Fibroblast of lung (primary cell): ENCODE measurements around the gene ACP2. TPM values are rescaled to one million over a fixed set of nuclear protein-coding genes. Genes with fewer than 3 reads are reported as not detected.

Experiments
- DNase-seq, 2 donors: peaks; one replicate each; pipeline versions ENCODE4 v3.0.0 to v3.0.0-alpha.2; 2010; ENCODE audit warnings: low read depth in 2 of 2
- H2AFZ ChIP-seq: 2 replicates; pipeline ENCODE4 v1.5.1; 2012; ENCODE audit warnings: low read length, control low read depth, inconsistent platforms
- H3K27ac ChIP-seq: 2 replicates; pipeline ENCODE4 v1.5.1; 2011; ENCODE audit warnings: low read length, control low read depth; ENCODE audit not compliant: insufficient read depth
- H3K27me3 ChIP-seq: 2 replicates; pipeline ENCODE4 v1.5.1; 2011; ENCODE audit warnings: mild to moderate bottlenecking, low read length; ENCODE audit not compliant: control insufficient read depth, insufficient read depth
- H3K36me3 ChIP-seq: 2 replicates; pipeline ENCODE4 v1.5.1; 2011; ENCODE audit warnings: low read length; ENCODE audit not compliant: control insufficient read depth, insufficient read depth
- H3K4me1 ChIP-seq: 2 replicates; pipeline ENCODE4 v1.5.1; 2011; ENCODE audit warnings: low read length; ENCODE audit not compliant: control insufficient read depth, insufficient read depth; ENCODE audit errors: extremely low read depth
- H3K4me2 ChIP-seq: 2 replicates; pipeline ENCODE4 v1.5.1; 2011; ENCODE audit warnings: low read length, control low read depth; ENCODE audit not compliant: insufficient read depth; ENCODE audit errors: extremely low read depth
- H3K4me3 ChIP-seq, 4 experiments: fragments of 200-600 bp in 1 of 4; sonication (generic) in 1 of 4; replicated peaks in 1 of 4; 2 replicates each; pipeline ENCODE4 v1.5.1; 2011 to 2016; ENCODE audit warnings: low read length in 4 of 4, low read depth in 3 of 4, mild to moderate bottlenecking in 3 of 4, control low read depth in 2 of 4, inconsistent platforms in 1 of 4, mixed read lengths in 1 of 4; ENCODE audit not compliant: insufficient read depth in 1 of 4; ENCODE audit errors: control extremely low read depth in 1 of 4
- H3K79me2 ChIP-seq: 2 replicates; pipeline ENCODE4 v1.5.1; 2012; ENCODE audit warnings: mild to moderate bottlenecking, low read length, inconsistent platforms; ENCODE audit not compliant: control insufficient read depth, insufficient read depth
- H3K9ac ChIP-seq: 2 replicates; pipeline ENCODE4 v1.5.1; 2011; ENCODE audit warnings: mild to moderate bottlenecking, low read length, control low read depth; ENCODE audit not compliant: insufficient read depth
- H3K9me3 ChIP-seq: 2 replicates; pipeline ENCODE4 v1.5.1; 2012; ENCODE audit warnings: low read depth, low read length; ENCODE audit not compliant: control insufficient read depth, insufficient read depth
- H4K20me1 ChIP-seq: 2 replicates; pipeline ENCODE4 v1.5.1; 2011; ENCODE audit warnings: low read length; ENCODE audit not compliant: control insufficient read depth, insufficient read depth; ENCODE audit errors: extremely low read depth
- EZH2 ChIP-seq: IDR thresholded peaks from 2 replicates; pipeline ENCODE4 v1.5.1; 2012; ENCODE audit warnings: low read length, control low read depth, mild to moderate bottlenecking; ENCODE audit errors: missing control alignments
- polyA plus RNA-seq, 2 donors: library from polyadenylated mRNA; depleted of rRNA in 1 of 2; stranded (reverse) in 1 of 2; unstranded in 1 of 2; fragments of >200 nt; gene quantifications; 2 replicates each; pipeline ENCODE4 v1.2.1, GENCODE V29; 2011 to 2012; ENCODE audit warnings: missing spikeins in 1 of 2
- total RNA-seq: library from RNA; depleted of rRNA; stranded (reverse); fragments of >200 nt; gene quantifications from 2 replicates; pipeline ENCODE4 v1.2.1, GENCODE V29; 2014
- TF ChIP-seq, protein P1 (sequence below), 2 donors: IDR thresholded peaks in 1 of 2; conservative IDR thresholded peaks in 1 of 2; 1 replicate in 1 of 2; 2 replicates in 1 of 2; pipeline ENCODE4 v1.5.1; 2011 to 2012; ENCODE audit warnings: low read length in 2 of 2, control low read depth in 1 of 2, inconsistent platforms in 1 of 2, low read depth in 1 of 2, mild to moderate bottlenecking in 1 of 2

ACP2 gene
- total and polyA plus RNA-seq, 2 donors (not counting 1 experiment from before 2014, with no cell fraction given): 18.9 to 23.9 TPM

GRCh38 chr11:47233051-47233450, 15.6 kb downstream of the ACP2 start:
- Histone ChIP-seq H3K27ac (no peak overlapping the region), H3K9me3 (no peaks in the 10 kb centered on the region), H3K9ac (no peak overlapping the region), H3K4me2 (no peak overlapping the region), H2AFZ (no peak overlapping the region), H3K27me3 (no peaks in the 10 kb centered on the region), H3K36me3 (peaks cover 13% of the 10 kb centered on the region), H3K4me1 (peaks cover 9% of the 10 kb centered on the region), H4K20me1 (no peaks in the 10 kb centered on the region), H3K4me3 (no peak overlapping the region), H3K79me2 (no peaks in the 10 kb centered on the region)
- DNase-seq: no peak
- no peak for TF ChIP-seq EZH2
- TF ChIP-seq, protein P1, sequence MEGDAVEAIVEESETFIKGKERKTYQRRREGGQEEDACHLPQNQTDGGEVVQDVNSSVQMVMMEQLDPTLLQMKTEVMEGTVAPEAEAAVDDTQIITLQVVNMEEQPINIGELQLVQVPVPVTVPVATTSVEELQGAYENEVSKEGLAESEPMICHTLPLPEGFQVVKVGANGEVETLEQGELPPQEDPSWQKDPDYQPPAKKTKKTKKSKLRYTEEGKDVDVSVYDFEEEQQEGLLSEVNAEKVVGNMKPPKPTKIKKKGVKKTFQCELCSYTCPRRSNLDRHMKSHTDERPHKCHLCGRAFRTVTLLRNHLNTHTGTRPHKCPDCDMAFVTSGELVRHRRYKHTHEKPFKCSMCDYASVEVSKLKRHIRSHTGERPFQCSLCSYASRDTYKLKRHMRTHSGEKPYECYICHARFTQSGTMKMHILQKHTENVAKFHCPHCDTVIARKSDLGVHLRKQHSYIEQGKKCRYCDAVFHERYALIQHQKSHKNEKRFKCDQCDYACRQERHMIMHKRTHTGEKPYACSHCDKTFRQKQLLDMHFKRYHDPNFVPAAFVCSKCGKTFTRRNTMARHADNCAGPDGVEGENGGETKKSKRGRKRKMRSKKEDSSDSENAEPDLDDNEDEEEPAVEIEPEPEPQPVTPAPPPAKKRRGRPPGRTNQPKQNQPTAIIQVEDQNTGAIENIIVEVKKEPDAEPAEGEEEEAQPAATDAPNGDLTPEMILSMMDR (conservative IDR thresholded peaks at IDR 0.05 in 1 of 2, IDR thresholded peaks at IDR 0.05 in 1 of 2; ENCODE audit: low read depth in 1 of 2, low read length in 2 of 2): no peak

DNA sequence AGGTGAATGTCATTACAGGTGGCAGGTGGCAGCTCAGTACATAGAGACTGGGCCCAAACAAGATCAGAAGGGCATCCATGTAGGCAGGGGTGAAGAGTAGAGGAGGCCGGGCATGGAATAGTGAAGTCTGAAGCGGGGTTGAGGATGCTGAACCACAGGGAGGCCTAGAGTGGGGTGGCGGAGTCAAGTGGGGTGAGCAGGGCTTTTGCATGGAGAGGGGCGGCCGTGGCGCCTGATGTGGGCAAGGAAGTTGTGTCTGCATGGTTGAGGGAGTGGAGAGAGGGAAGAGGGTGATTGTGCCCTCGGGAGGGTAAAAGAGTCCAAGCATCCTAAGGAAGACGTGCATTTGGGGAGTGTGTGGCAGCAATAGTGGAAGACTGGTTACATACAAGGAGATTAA, 19.5 kb downstream of the ACP2 start:
- Histone ChIP-seq H3K79me2 (no peaks in the 10 kb centered on the region), H3K4me2 (no peak overlapping the region), H3K36me3 (peaks cover 6% of the 10 kb centered on the region), H3K9ac (no peak overlapping the region), H3K9me3 (no peaks in the 10 kb centered on the region), H3K4me3 (no peak overlapping the region), H4K20me1 (no peaks in the 10 kb centered on the region), H2AFZ (no peak overlapping the region), H3K27me3 (no peaks in the 10 kb centered on the region), H3K27ac (no peak overlapping the region), H3K4me1 (peaks cover 2% of the 10 kb centered on the region)
- TF ChIP-seq, protein P1 (conservative IDR thresholded peaks at IDR 0.05 in 1 of 2, IDR thresholded peaks at IDR 0.05 in 1 of 2; ENCODE audit: low read depth in 1 of 2, low read length in 2 of 2): no peak
- no peak for DNase-seq

GRCh38 chr11:47225552-47226400, 22.8 kb downstream of the ACP2 start:
- H3K27me3 ChIP-seq: no peaks in the 10 kb centered on the region
- no peak overlapping the region for H3K27ac ChIP-seq
- H3K9ac ChIP-seq: no peak overlapping the region
- H3K9me3 ChIP-seq: no peaks in the 10 kb centered on the region
- no peaks in the 10 kb centered on the region for H3K4me1 ChIP-seq
- no peaks in the 10 kb centered on the region for H3K36me3 ChIP-seq
- no peak overlapping the region for H2AFZ ChIP-seq
- TF ChIP-seq, protein P1 (conservative IDR thresholded peaks at IDR 0.05 in 1 of 2, IDR thresholded peaks at IDR 0.05 in 1 of 2; ENCODE audit: low read depth in 1 of 2, low read length in 2 of 2): no peak
- TF ChIP-seq EZH2: no peak
- no peaks in the 10 kb centered on the region for H3K79me2 ChIP-seq
- DNase-seq: peak in 1 of 2 donors; percentile 33
- H3K4me3 ChIP-seq: no peak overlapping the region
- H3K4me2 ChIP-seq: no peak overlapping the region
- no peaks in the 10 kb centered on the region for H4K20me1 ChIP-seq
